Stimulated activated CD4-positive, alpha-beta T cell treated with anti-CD3 and anti-CD28 coated beads, TNF-alpha, amount 100 ng/mL, for 4 hours (primary cell): ENCODE results near the gene PIH1D1.

Experiments
- DNase-seq, 3 experiments: peaks; one replicate each; pipeline ENCODE4 v3.0.0-alpha.2; 2020; ENCODE audit warnings: low read depth in 3 of 3

PIH1D1 gene

GRCh38 chr19:49451430-49452181 is at the start of gene PIH1D1:
Gene PIH1D1 (minus strand): TSS chr19:49451814. CDS start chr19:49451574, 240 bp downstream.
- DNase-seq: peak; percentile 78 to 92 (median 87)

- DNase-seq: no peak
Observed at GRCh38 chr19:49499030-49499670, 47.5 kb upstream of the PIH1D1 start.

GRCh38 chr19:49498475-49498874 is 46.9 kb upstream of the PIH1D1 start:
- no peak for DNase-seq

GRCh38 chr19:49497789-49498103 is 46.1 kb upstream of the PIH1D1 start:
- DNase-seq: no peak

GRCh38 chr19:49497047-49497788 is 45.6 kb upstream of the PIH1D1 start:
- DNase-seq: peak in 2 of 3 experiments; percentile 53 to 58

GRCh38 chr19:49496574-49497008 is 45.0 kb upstream of the PIH1D1 start:
- no peak for DNase-seq

- no peak for DNase-seq
Observed at GRCh38 chr19:49492573-49493405, 41.2 kb upstream of the PIH1D1 start.

GRCh38 chr19:49491804-49492572 is 40.4 kb upstream of the PIH1D1 start:
- DNase-seq: no peak

- no peak for DNase-seq
Observed at GRCh38 chr19:49491030-49491803, 39.6 kb upstream of the PIH1D1 start.

- no peak for DNase-seq
Observed at GRCh38 chr19:49490287-49491029, 38.8 kb upstream of the PIH1D1 start.

GRCh38 chr19:49489601-49490167 is 38.1 kb upstream of the PIH1D1 start:
- DNase-seq: no peak

- no peak for DNase-seq
Observed at GRCh38 chr19:49488863-49489537, 37.4 kb upstream of the PIH1D1 start.

GRCh38 chr19:49488046-49488862 is 36.6 kb upstream of the PIH1D1 start:
- DNase-seq: no peak

- DNase-seq: peak; percentile 99 to 100 (median 99)
Observed at GRCh38 chr19:49487277-49488045, 35.8 kb upstream of the PIH1D1 start, which contains the start of gene RPL13A. Gene RPL13A (plus strand): TSS chr19:49487608. CDS start chr19:49487630, 22 bp downstream.

- no peak for DNase-seq
Observed at GRCh38 chr19:49486710-49487276, 35.2 kb upstream of the PIH1D1 start.

- DNase-seq: no peak
Observed at GRCh38 chr19:49486232-49486631, 34.6 kb upstream of the PIH1D1 start.
